ENCODE measurements around the gene FOXO1. TPM values are rescaled to one million over a fixed set of nuclear protein-coding genes. Genes with fewer than 3 reads are reported as not detected.
A peak's percentile ranks its signal among the peaks of the same experiment; 100 is the strongest.

The FOXO1 gene
- total and polyA plus RNA-seq, 2 experiments from 2014 or later, result 32.4 to 68.0 TPM

GRCh38 chr13:40640202-40640601, 26.2 kb downstream of the FOXO1 start:
- H3K27me3 Mint-ChIP-seq (ENCODE audit: insufficient read depth, low read depth, poor library complexity), result peaks cover 13% of the 10 kb centered on the region
- peak; percentile 27 for ATAC-seq
- H3F3A ChIP-seq (replicated peaks; ENCODE audit: low read depth), result no peaks in the 10 kb centered on the region

GRCh38 chr13:40639221-40639681, 27.2 kb downstream of the FOXO1 start:
- peak overlapping the region; percentile 69; the same call in 1 of the 2 replicates for H3K27ac Mint-ChIP-seq
- Histone ChIP-seq H3K4me3 (no peak overlapping the region), H3K27me3 (ENCODE audit: insufficient read depth) (no peaks in the 10 kb centered on the region), H3K4me2 (0 out of 2 replicates have a peak overlapping the region, but pooled peaks have one; percentile 24), H3K9me2 (ENCODE audit: insufficient read depth) (no peaks in the 10 kb centered on the region), H3F3A (replicated peaks; ENCODE audit: low read depth) (no peaks in the 10 kb centered on the region), H2AFZ (no peak overlapping the region), H4K20me1 (replicated peaks; ENCODE audit: insufficient read depth) (peaks cover 72% of the 10 kb centered on the region), H3K4me1 (ENCODE audit: insufficient read depth) (peaks cover 60% of the 10 kb centered on the region), H3K27ac (ENCODE audit: low read depth) (peak overlapping the region; percentile 11; the same call in 1 of the 2 replicates), H3K79me2 (replicated peaks; ENCODE audit: insufficient read depth) (peaks cover 100% of the 10 kb centered on the region), H3K36me3 (ENCODE audit: insufficient read depth) (no peaks in the 10 kb centered on the region)
- H3K4me3 Mint-ChIP-seq, result no peak overlapping the region
- ATAC-seq, result peak; percentile 22
- no peak for DNase-seq (ENCODE audit: low spot score)
- H3K9me3 Mint-ChIP-seq, result no peaks in the 10 kb centered on the region; the same call in 2 of the 3 replicates
- H3K36me3 Mint-ChIP-seq (ENCODE audit: low read depth), result peaks cover 14% of the 10 kb centered on the region; the same call in 2 of the 3 replicates
- peaks cover 67% of the 10 kb centered on the region for H3K4me1 Mint-ChIP-seq
- H3K27me3 Mint-ChIP-seq (ENCODE audit: insufficient read depth, low read depth, poor library complexity), result peaks cover 16% of the 10 kb centered on the region
- TF ChIP-seq ETS1 (IDR thresholded peaks at IDR 0.05) (no peak), EZH2 (IDR thresholded peaks at IDR 0.05; ENCODE audit: low read depth, unreplicated experiment) (no peak), ZNF462 (CRISPR knock-in tag; IDR thresholded peaks at IDR 0.05) (no peak), STAT1 (IDR thresholded peaks at IDR 0.05; ENCODE audit: unreplicated experiment) (no peak), ZNF331 (CRISPR knock-in tag; IDR thresholded peaks at IDR 0.05; ENCODE audit: low read depth) (no peak)

More at GRCh38 chr13:40640202-40640601, 26.2 kb downstream of the FOXO1 start:
- H3K27ac ChIP-seq (ENCODE audit: low read depth), result peak overlapping the region; percentile 11; the same call in 1 of the 2 replicates
- Mint-ChIP-seq H3K4me3 (no peak overlapping the region), H3K9me3 (no peaks in the 10 kb centered on the region; the same call in 2 of the 3 replicates), H3K36me3 (ENCODE audit: low read depth) (peaks cover 14% of the 10 kb centered on the region; the same call in 2 of the 3 replicates), H3K27ac (0 out of 2 replicates have a peak overlapping the region, but pooled peaks have one; percentile 36), H3K4me1 (peaks cover 71% of the 10 kb centered on the region)
- no peak for DNase-seq (ENCODE audit: low spot score)
- H4K20me1 ChIP-seq (replicated peaks; ENCODE audit: insufficient read depth), result peaks cover 66% of the 10 kb centered on the region
- no peak overlapping the region for H2AFZ ChIP-seq
- 0 out of 2 replicates have a peak overlapping the region, but pooled peaks have one; percentile 0 for H3K4me2 ChIP-seq
- no peak for TF ChIP-seq CTCF (conservative IDR thresholded peaks at IDR 0.05; ENCODE audit: low read depth in 2 of 2)
- TF ChIP-seq JUNB (IDR thresholded peaks at IDR 0.05; ENCODE audit: unreplicated experiment), result no peak
- peaks cover 67% of the 10 kb centered on the region for H3K4me1 ChIP-seq (ENCODE audit: insufficient read depth)
- H3K4me3 ChIP-seq, result no peak overlapping the region
- H3K27me3 ChIP-seq (ENCODE audit: insufficient read depth), result no peaks in the 10 kb centered on the region
- H3K36me3 ChIP-seq (ENCODE audit: insufficient read depth), result no peaks in the 10 kb centered on the region
- peaks cover 100% of the 10 kb centered on the region for H3K79me2 ChIP-seq (replicated peaks; ENCODE audit: insufficient read depth)
- no peaks in the 10 kb centered on the region for H3K9me2 ChIP-seq (ENCODE audit: insufficient read depth)
